Panc1 (cell line): ENCODE results near the gene KIF7. TPM values are rescaled to one million over a fixed set of nuclear protein-coding genes. Genes with fewer than 3 reads are reported as not detected.

Experiments used
- ATAC-seq: fragments of 200-7000 bp; cut with Tn5 transposase; 2 replicates; pipeline ENCODE4 v1.9.1; 2020; ENCODE audit warnings: mild to moderate bottlenecking, moderate library complexity
- BruUV-seq: library from RNA; stranded (reverse); fragments of 400-500 nt; replicated peaks from 2 replicates; lab custom pipeline; 2021; lab: Mats Ljungman, UMichigan
- CTCF ChIA-PET: fragments of 300-600 bp; sonication (Branson Sonifier 250); formaldehyde crosslinking; loops from one replicate; lab custom pipeline; 2022; ENCODE audit warnings: antibody characterized with exemption; lab: Charles Lee
- POLR2A ChIA-PET: fragments of 300-600 bp; sonication (Branson Sonifier 250); formaldehyde crosslinking; loops from one replicate; lab custom pipeline; 2022; ENCODE audit warnings: antibody characterized with exemption; lab: Charles Lee
- DNase-seq: peaks from one replicate; pipeline ENCODE4 v3.0.0-alpha.2; 2010; ENCODE audit warnings: low read depth, low spot score
- H3K27ac ChIP-seq: 2 replicates; pipeline ENCODE4 v1.5.1; 2011; ENCODE audit warnings: mild to moderate bottlenecking, low read length, inconsistent platforms
- H3K27me3 ChIP-seq: fragments of 200-500 bp; sonication (Bioruptor generic); 2 replicates; pipeline ENCODE4 v1.6.0; 2014; ENCODE audit warnings: low read length, inconsistent platforms; ENCODE audit not compliant: control insufficient read depth, insufficient read depth
- H3K36me3 ChIP-seq: fragments of 200-500 bp; sonication (Bioruptor generic); 2 replicates; pipeline ENCODE4 v1.5.1; 2014; ENCODE audit warnings: inconsistent platforms, mild to moderate bottlenecking, low read length, moderate library complexity; ENCODE audit not compliant: control insufficient read depth, insufficient read depth
- H3K4me1 ChIP-seq: 2 replicates; pipeline ENCODE4 v1.5.1; 2011; ENCODE audit warnings: inconsistent platforms, mild to moderate bottlenecking, low read length, moderate library complexity; ENCODE audit not compliant: control insufficient read depth, insufficient read depth
- H3K4me3 ChIP-seq, 2 experiments: 2 replicates each; pipeline ENCODE4 v1.5.1; 2011 to 2012; ENCODE audit warnings: low read depth in 2 of 2, low read length in 2 of 2, mild to moderate bottlenecking in 2 of 2, inconsistent platforms in 1 of 2, moderate library complexity in 1 of 2
- H3K9me3 ChIP-seq: fragments of 200-500 bp; sonication (Bioruptor generic); 2 replicates; pipeline ENCODE4 v1.5.1; 2014; ENCODE audit warnings: low read depth, mild to moderate bottlenecking, inconsistent platforms, low read length, moderate library complexity; ENCODE audit not compliant: control insufficient read depth, insufficient read depth
- CTCF ChIP-seq: fragments of 450-650 bp; IDR thresholded peaks from 2 replicates; pipeline ENCODE4 v1.5.1; 2017; ENCODE audit warnings: mild to moderate bottlenecking
- POLR2AphosphoS5 ChIP-seq: IDR thresholded peaks from 2 replicates; pipeline ENCODE4 v1.6.1; 2012; ENCODE audit warnings: mild to moderate bottlenecking, low read depth, low read length, moderate library complexity
- REST ChIP-seq, 2 experiments: IDR thresholded peaks; 2 replicates each; pipeline ENCODE4 v1.6.1; 2011 to 2012; ENCODE audit warnings: low read depth in 2 of 2, control low read depth in 1 of 2, low read length in 1 of 2, mild to moderate bottlenecking in 1 of 2, moderate library complexity in 1 of 2; ENCODE audit not compliant: insufficient read depth in 1 of 2
- SIN3A ChIP-seq: IDR thresholded peaks from 2 replicates; pipeline ENCODE4 v1.6.1; 2012; ENCODE audit warnings: low read depth, mild to moderate bottlenecking, low read length, moderate library complexity, borderline replicate concordance; ENCODE audit not compliant: insufficient read depth
- TCF7L2 ChIP-seq: IDR thresholded peaks from 2 replicates; pipeline ENCODE4 v1.6.1; 2011; ENCODE audit warnings: mild to moderate bottlenecking, low read depth, low read length, inconsistent platforms
- in situ Hi-C: cut with HindIII; loops from 2 replicates; pipeline ENCODE4 v1.10.0; 2016; ENCODE audit warnings: low sequenced_read_pairs, low pct_unique_long_range_greater_than_20kb
- intact Hi-C: fragments of 100-400 bp; cut with micrococcal nuclease; formaldehyde crosslinking; loops from one replicate; pipeline ENCODE4 v1.10.0; 2022; ENCODE audit not compliant: unreplicated experiment
- total RNA-seq: library from RNA; stranded (reverse); gene quantifications from one replicate; pipeline ENCODE4 v1.2.1, GENCODE V29; 2021; ENCODE audit not compliant: unreplicated experiment

KIF7 gene
- total RNA-seq, 1 experiment from 2014 or later = 6.5 TPM

- ChIA-PET POLR2A (no interaction called here), CTCF (interaction anchor here (1.3 kb wide), 1 partner anchor 29 kb away, joined by 3 read pairs; no protein-coding TSS in a partner anchor)
- no peak for TF ChIP-seq TCF7L2
- TF ChIP-seq REST (IDR thresholded peaks at IDR 0.05; ENCODE audit: insufficient read depth in 1 of 2, low read depth in 2 of 2, low read length in 1 of 2) = no peak
- TF ChIP-seq CTCF = peak; percentile 72
- TF ChIP-seq SIN3A = no peak
- no peak for TF ChIP-seq POLR2AphosphoS5
- no TSS peak for BruUV-seq
- no peak overlapping the region for H3K27ac ChIP-seq
- H3K4me3 ChIP-seq = no peak overlapping the region
- H3K9me3 ChIP-seq = no peaks in the 10 kb centered on the region
- no peaks in the 10 kb centered on the region for H3K36me3 ChIP-seq
- intact Hi-C loops (no loop called here), in situ Hi-C loops (no loop called here)
- DNase-seq (no peak), ATAC-seq (peak; percentile 59)
- H3K4me1 ChIP-seq = no peaks in the 10 kb centered on the region
- no peaks in the 10 kb centered on the region for H3K27me3 ChIP-seq
Measured at GRCh38 chr15:89673165-89673512, 17.9 kb upstream of the KIF7 start.

GRCh38 chr15:89672221-89673164 is 17.2 kb upstream of the KIF7 start:
- Histone ChIP-seq H3K27ac (no peak overlapping the region), H3K9me3 (no peaks in the 10 kb centered on the region), H3K27me3 (no peaks in the 10 kb centered on the region), H3K36me3 (no peaks in the 10 kb centered on the region), H3K4me3 (no peak overlapping the region), H3K4me1 (no peaks in the 10 kb centered on the region)
- in situ Hi-C loops = no loop called here
- ChIA-PET POLR2A (interaction anchor here (0.5 kb wide), 1 partner anchor 25 kb away, joined by 3 read pairs; no protein-coding TSS in a partner anchor), CTCF (interaction anchor here (1.3 kb wide), 1 partner anchor 30 kb away, joined by 3 read pairs; no protein-coding TSS in a partner anchor)
- intact Hi-C loops = no loop called here
- no TSS peak for BruUV-seq
- DNase-seq (no peak), ATAC-seq (peak; percentile 24; the same call in 1 of the 2 replicates)
- no peak for TF ChIP-seq CTCF
- TF ChIP-seq REST (IDR thresholded peaks at IDR 0.05; ENCODE audit: insufficient read depth in 1 of 2, low read depth in 2 of 2, low read length in 1 of 2) = no peak
- no peak for TF ChIP-seq TCF7L2
- no peak for TF ChIP-seq SIN3A
- no peak for TF ChIP-seq POLR2AphosphoS5
